WTC11 (cell line): Measurements from ENCODE around the gene DNAJC8. TPM values are rescaled to one million over a fixed set of nuclear protein-coding genes. Genes with fewer than 3 reads are reported as not detected.

Experiments used
- ATF1 ChIP-seq: sonication (generic); formaldehyde crosslinking; IDR thresholded peaks from 2 replicates; pipeline ENCODE4 v1.8.1; 2023; ENCODE audit warnings: mild to moderate bottlenecking, moderate library complexity, missing genetic modification reagents
- CREB1 ChIP-seq: sonication (generic); formaldehyde crosslinking; IDR thresholded peaks from 2 replicates; pipeline ENCODE4 v1.8.0; 2023; ENCODE audit warnings: mild to moderate bottlenecking, missing genetic modification reagents
- FOXP1 ChIP-seq: sonication (generic); formaldehyde crosslinking; IDR thresholded peaks from 2 replicates; pipeline ENCODE4 v1.8.0; 2022; ENCODE audit warnings: missing genetic modification reagents, mild to moderate bottlenecking, moderate library complexity, borderline replicate concordance
- GABPB1 ChIP-seq: sonication (generic); formaldehyde crosslinking; IDR thresholded peaks from 2 replicates; pipeline ENCODE4 v1.8.1; 2023; ENCODE audit warnings: mild to moderate bottlenecking, missing genetic modification reagents
- GRHL2 ChIP-seq: fragments of 250-450 bp; sonication (Bioruptor Pico); IDR thresholded peaks from 2 replicates; pipeline ENCODE4 v1.8.0; 2022; ENCODE audit warnings: mild to moderate bottlenecking, moderate library complexity; ENCODE audit not compliant: insufficient replicate concordance, severe bottlenecking
- JAZF1 ChIP-seq: fragments of 250-450 bp; sonication (Bioruptor Pico); IDR thresholded peaks from 2 replicates; pipeline ENCODE4 v1.9.0; 2021; ENCODE audit warnings: moderate library complexity, mild to moderate bottlenecking, inconsistent platforms
- KAT7 ChIP-seq: sonication (generic); formaldehyde crosslinking; IDR thresholded peaks from 2 replicates; pipeline ENCODE4 v1.8.1; 2023; ENCODE audit warnings: missing genetic modification reagents, mild to moderate bottlenecking, borderline replicate concordance
- MYBL2 ChIP-seq: sonication (generic); formaldehyde crosslinking; IDR thresholded peaks from 2 replicates; pipeline ENCODE4 v1.8.1; 2023; ENCODE audit warnings: mild to moderate bottlenecking, moderate library complexity, missing genetic modification reagents
- NFYB ChIP-seq: sonication (generic); formaldehyde crosslinking; conservative IDR thresholded peaks from 2 replicates; pipeline ENCODE4 v1.8.0; 2022; ENCODE audit warnings: low read depth, missing genetic modification reagents
- SP1 ChIP-seq: sonication (generic); formaldehyde crosslinking; conservative IDR thresholded peaks from 2 replicates; pipeline ENCODE4 v1.8.1; 2022; ENCODE audit warnings: missing genetic modification reagents
- TCF7 ChIP-seq: sonication (generic); formaldehyde crosslinking; IDR thresholded peaks from 2 replicates; pipeline ENCODE4 v1.8.0; 2022; ENCODE audit warnings: mild to moderate bottlenecking, low read depth, missing genetic modification reagents, moderate library complexity
- TEAD1 ChIP-seq: sonication (generic); formaldehyde crosslinking; IDR thresholded peaks from 2 replicates; pipeline ENCODE4 v1.8.0; 2022; ENCODE audit warnings: mild to moderate bottlenecking, missing genetic modification reagents
- ZNF121 ChIP-seq: sonication (generic); formaldehyde crosslinking; IDR thresholded peaks from 2 replicates; pipeline ENCODE4 v1.8.0; 2023; ENCODE audit warnings: missing genetic modification reagents
- ZNF232 ChIP-seq: sonication (generic); formaldehyde crosslinking; IDR thresholded peaks from 2 replicates; pipeline ENCODE4 v1.8.0; 2022; ENCODE audit warnings: mild to moderate bottlenecking, missing genetic modification reagents
- ZNF263 ChIP-seq: sonication (generic); formaldehyde crosslinking; IDR thresholded peaks from 2 replicates; pipeline ENCODE4 v1.8.1; 2022; ENCODE audit warnings: low read depth, mild to moderate bottlenecking, moderate library complexity, missing genetic modification reagents
- total RNA-seq: library from RNA; stranded (reverse); gene quantifications from 3 replicates; pipeline ENCODE4 v1.2.3, GENCODE V29; 2021
- TF ChIP-seq, protein P1 (sequence below): sonication (generic); formaldehyde crosslinking; IDR thresholded peaks from 2 replicates; pipeline ENCODE4 v1.8.1; 2022; ENCODE audit warnings: low read depth, missing genetic modification reagents, borderline replicate concordance
- TF ChIP-seq, protein P2 (sequence below): fragments of 250-450 bp; sonication (Bioruptor Pico); conservative IDR thresholded peaks from 2 replicates; pipeline ENCODE4 v1.9.0; 2021; ENCODE audit warnings: mild to moderate bottlenecking
- TF ChIP-seq, protein P3 (sequence below): fragments of 250-450 bp; sonication (Bioruptor Pico); IDR thresholded peaks from 2 replicates; pipeline ENCODE4 v1.9.0; 2021; ENCODE audit warnings: moderate library complexity, mild to moderate bottlenecking, inconsistent platforms, borderline replicate concordance
- TF ChIP-seq, protein P4 (sequence below): sonication (generic); formaldehyde crosslinking; IDR thresholded peaks from 2 replicates; pipeline ENCODE4 v1.8.1; 2023; ENCODE audit warnings: mild to moderate bottlenecking, missing genetic modification reagents, moderate library complexity
- TF ChIP-seq, protein P5 (sequence below): sonication (generic); formaldehyde crosslinking; IDR thresholded peaks from 2 replicates; pipeline ENCODE4 v1.8.1; 2022; ENCODE audit warnings: missing genetic modification reagents, borderline replicate concordance
- TF ChIP-seq, protein P6 (sequence below): fragments of 250-450 bp; sonication (Bioruptor Pico); IDR thresholded peaks from 2 replicates; pipeline ENCODE4 v1.9.0; 2021; ENCODE audit warnings: mild to moderate bottlenecking
- TF ChIP-seq, protein P7 (sequence below): sonication (generic); formaldehyde crosslinking; IDR thresholded peaks from 2 replicates; pipeline ENCODE4 v1.8.1; 2023; ENCODE audit warnings: mild to moderate bottlenecking, missing genetic modification reagents, borderline replicate concordance

The DNAJC8 gene
- total RNA-seq, 1 experiment from 2014 or later, result 112 TPM

DNA sequence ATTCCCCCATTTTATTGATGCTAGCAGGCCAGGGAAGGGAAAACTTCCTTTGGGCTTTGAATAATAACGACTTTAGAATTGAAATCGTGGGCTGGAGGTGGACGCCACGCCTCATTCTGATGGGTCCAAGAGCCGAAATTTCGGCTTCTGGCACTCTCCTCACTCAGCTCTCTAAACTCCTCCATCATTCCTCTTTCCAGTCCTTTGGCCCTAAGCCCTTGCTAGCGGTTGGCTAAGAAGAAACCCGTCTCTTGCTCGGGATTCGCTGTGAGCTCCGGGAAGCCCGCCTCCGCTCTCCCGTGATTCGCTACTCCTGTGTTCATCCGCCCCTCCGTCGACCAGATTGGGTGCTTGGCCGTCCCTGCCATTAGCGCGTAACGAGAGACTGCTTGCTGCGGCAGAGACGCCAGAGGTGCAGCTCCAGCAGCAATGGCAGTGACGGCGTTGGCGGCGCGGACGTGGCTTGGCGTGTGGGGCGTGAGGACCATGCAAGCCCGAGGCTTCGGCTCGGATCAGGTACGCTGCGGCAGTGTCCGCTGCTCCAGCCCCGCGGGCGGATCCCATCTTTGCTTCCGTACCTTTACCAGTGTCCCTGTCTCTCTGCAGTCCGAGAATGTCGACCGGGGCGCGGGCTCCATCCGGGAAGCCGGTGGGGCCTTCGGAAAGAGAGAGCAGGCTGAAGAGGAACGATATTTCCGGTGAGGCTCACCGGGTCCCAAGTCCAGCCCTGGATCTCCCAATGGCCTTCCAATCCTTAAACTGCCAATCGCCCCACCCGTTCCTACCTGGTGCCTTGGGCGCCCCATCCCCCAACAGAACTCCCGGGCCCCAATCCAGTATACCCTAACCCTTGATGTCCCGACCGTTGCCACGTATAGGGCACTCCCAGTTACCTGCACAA is 3.2 kb upstream of the DNAJC8 start, which contains the start of gene ATP5IF1 (continued):
- TF ChIP-seq, protein P1, sequence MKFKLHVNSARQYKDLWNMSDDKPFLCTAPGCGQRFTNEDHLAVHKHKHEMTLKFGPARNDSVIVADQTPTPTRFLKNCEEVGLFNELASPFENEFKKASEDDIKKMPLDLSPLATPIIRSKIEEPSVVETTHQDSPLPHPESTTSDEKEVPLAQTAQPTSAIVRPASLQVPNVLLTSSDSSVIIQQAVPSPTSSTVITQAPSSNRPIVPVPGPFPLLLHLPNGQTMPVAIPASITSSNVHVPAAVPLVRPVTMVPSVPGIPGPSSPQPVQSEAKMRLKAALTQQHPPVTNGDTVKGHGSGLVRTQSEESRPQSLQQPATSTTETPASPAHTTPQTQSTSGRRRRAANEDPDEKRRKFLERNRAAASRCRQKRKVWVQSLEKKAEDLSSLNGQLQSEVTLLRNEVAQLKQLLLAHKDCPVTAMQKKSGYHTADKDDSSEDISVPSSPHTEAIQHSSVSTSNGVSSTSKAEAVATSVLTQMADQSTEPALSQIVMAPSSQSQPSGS (CRISPR knock-in tag), result no peak
- TF ChIP-seq CREB1 (CRISPR knock-in tag), result peak; percentile 79; the same call in 1 of the 2 replicates
- TF ChIP-seq NFYB, result peak; percentile 98
- TF ChIP-seq, protein P2, sequence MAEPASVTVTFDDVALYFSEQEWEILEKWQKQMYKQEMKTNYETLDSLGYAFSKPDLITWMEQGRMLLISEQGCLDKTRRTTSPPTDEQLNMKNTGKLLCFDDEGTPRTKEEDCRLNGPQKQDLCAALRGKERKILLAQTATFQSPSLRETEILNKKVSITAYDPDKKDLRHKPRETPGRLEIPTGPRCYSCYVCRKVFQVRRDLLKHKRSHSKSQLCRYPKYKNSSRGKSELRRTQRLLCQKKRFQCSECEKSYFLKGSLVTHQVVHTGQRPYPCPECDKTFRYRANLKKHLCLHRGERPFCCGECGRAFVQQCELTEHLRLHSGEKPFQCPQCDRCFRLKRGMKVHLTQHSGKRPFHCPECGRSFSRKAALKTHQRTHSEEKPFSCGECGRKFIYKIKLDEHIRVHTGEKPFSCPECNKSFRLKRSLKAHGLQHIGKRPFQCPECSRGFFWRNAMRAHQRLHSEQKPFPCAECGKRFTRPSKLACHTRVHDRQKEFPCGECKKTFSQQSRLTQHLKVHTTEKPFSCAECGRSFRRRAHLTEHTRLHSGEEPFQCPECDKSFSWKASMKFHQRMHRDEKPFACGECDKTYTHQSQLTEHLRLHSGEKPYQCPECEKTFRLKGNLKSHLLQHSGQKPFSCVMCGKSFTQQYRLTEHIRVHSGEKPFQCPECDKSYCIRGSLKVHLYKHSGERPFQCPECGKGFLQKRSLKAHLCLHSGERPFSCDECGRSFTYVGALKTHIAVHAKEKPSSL (CRISPR knock-in tag), result no peak
- TF ChIP-seq, protein P3, sequence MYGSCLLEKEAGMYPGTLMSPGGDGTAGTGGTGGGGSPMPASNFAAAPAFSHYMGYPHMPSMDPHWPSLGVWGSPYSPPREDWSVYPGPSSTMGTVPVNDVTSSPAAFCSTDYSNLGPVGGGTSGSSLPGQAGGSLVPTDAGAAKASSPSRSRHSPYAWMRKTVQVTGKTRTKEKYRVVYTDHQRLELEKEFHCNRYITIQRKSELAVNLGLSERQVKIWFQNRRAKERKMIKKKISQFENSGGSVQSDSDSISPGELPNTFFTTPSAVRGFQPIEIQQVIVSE (CRISPR knock-in tag), result no peak
- TF ChIP-seq, protein P4, sequence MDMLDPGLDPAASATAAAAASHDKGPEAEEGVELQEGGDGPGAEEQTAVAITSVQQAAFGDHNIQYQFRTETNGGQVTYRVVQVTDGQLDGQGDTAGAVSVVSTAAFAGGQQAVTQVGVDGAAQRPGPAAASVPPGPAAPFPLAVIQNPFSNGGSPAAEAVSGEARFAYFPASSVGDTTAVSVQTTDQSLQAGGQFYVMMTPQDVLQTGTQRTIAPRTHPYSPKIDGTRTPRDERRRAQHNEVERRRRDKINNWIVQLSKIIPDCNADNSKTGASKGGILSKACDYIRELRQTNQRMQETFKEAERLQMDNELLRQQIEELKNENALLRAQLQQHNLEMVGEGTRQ, result no peak
- peak; percentile 86; the same call in 1 of the 2 replicates for TF ChIP-seq TCF7 (CRISPR knock-in tag)
- TF ChIP-seq GABPB1 (CRISPR knock-in tag), result peak; percentile 54; the same call in 1 of the 2 replicates
- peak; percentile 92 for TF ChIP-seq FOXP1
- peak; percentile 67; the same call in 1 of the 2 replicates for TF ChIP-seq ATF1 (CRISPR knock-in tag)
- TF ChIP-seq, protein P5, sequence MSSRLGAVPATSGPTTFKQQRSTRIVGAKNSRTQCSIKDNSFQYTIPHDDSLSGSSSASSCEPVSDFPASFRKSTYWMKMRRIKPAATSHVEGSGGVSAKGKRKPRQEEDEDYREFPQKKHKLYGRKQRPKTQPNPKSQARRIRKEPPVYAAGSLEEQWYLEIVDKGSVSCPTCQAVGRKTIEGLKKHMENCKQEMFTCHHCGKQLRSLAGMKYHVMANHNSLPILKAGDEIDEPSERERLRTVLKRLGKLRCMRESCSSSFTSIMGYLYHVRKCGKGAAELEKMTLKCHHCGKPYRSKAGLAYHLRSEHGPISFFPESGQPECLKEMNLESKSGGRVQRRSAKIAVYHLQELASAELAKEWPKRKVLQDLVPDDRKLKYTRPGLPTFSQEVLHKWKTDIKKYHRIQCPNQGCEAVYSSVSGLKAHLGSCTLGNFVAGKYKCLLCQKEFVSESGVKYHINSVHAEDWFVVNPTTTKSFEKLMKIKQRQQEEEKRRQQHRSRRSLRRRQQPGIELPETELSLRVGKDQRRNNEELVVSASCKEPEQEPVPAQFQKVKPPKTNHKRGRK (CRISPR knock-in tag), result no peak
- 0 out of 2 replicates have a peak, but pooled peaks have one; percentile 23 for TF ChIP-seq ZNF121 (CRISPR knock-in tag)
- TF ChIP-seq MYBL2, result peak; percentile 87
- TF ChIP-seq, protein P6, sequence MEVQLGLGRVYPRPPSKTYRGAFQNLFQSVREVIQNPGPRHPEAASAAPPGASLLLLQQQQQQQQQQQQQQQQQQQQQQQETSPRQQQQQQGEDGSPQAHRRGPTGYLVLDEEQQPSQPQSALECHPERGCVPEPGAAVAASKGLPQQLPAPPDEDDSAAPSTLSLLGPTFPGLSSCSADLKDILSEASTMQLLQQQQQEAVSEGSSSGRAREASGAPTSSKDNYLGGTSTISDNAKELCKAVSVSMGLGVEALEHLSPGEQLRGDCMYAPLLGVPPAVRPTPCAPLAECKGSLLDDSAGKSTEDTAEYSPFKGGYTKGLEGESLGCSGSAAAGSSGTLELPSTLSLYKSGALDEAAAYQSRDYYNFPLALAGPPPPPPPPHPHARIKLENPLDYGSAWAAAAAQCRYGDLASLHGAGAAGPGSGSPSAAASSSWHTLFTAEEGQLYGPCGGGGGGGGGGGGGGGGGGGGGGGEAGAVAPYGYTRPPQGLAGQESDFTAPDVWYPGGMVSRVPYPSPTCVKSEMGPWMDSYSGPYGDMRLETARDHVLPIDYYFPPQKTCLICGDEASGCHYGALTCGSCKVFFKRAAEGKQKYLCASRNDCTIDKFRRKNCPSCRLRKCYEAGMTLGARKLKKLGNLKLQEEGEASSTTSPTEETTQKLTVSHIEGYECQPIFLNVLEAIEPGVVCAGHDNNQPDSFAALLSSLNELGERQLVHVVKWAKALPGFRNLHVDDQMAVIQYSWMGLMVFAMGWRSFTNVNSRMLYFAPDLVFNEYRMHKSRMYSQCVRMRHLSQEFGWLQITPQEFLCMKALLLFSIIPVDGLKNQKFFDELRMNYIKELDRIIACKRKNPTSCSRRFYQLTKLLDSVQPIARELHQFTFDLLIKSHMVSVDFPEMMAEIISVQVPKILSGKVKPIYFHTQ (CRISPR knock-in tag), result no peak
- no peak for TF ChIP-seq GRHL2 (CRISPR knock-in tag)
- TF ChIP-seq, protein P7, sequence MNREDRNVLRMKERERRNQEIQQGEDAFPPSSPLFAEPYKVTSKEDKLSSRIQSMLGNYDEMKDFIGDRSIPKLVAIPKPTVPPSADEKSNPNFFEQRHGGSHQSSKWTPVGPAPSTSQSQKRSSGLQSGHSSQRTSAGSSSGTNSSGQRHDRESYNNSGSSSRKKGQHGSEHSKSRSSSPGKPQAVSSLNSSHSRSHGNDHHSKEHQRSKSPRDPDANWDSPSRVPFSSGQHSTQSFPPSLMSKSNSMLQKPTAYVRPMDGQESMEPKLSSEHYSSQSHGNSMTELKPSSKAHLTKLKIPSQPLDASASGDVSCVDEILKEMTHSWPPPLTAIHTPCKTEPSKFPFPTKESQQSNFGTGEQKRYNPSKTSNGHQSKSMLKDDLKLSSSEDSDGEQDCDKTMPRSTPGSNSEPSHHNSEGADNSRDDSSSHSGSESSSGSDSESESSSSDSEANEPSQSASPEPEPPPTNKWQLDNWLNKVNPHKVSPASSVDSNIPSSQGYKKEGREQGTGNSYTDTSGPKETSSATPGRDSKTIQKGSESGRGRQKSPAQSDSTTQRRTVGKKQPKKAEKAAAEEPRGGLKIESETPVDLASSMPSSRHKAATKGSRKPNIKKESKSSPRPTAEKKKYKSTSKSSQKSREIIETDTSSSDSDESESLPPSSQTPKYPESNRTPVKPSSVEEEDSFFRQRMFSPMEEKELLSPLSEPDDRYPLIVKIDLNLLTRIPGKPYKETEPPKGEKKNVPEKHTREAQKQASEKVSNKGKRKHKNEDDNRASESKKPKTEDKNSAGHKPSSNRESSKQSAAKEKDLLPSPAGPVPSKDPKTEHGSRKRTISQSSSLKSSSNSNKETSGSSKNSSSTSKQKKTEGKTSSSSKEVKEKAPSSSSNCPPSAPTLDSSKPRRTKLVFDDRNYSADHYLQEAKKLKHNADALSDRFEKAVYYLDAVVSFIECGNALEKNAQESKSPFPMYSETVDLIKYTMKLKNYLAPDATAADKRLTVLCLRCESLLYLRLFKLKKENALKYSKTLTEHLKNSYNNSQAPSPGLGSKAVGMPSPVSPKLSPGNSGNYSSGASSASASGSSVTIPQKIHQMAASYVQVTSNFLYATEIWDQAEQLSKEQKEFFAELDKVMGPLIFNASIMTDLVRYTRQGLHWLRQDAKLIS (CRISPR knock-in tag), result no peak
- no peak for TF ChIP-seq ZNF263 (CRISPR knock-in tag)
- no peak for TF ChIP-seq JAZF1 (CRISPR knock-in tag)
- TF ChIP-seq TEAD1, result peak; percentile 50; the same call in 1 of the 2 replicates
- peak; percentile 73 for TF ChIP-seq SP1 (CRISPR knock-in tag)
- TF ChIP-seq KAT7, result 0 out of 2 replicates have a peak, but pooled peaks have one; percentile 54
- TF ChIP-seq ZNF232 (CRISPR knock-in tag), result 0 out of 2 replicates have a peak, but pooled peaks have one; percentile 77
